ENCODE results near the gene SRSF4.

Gene SRSF4

DNA sequence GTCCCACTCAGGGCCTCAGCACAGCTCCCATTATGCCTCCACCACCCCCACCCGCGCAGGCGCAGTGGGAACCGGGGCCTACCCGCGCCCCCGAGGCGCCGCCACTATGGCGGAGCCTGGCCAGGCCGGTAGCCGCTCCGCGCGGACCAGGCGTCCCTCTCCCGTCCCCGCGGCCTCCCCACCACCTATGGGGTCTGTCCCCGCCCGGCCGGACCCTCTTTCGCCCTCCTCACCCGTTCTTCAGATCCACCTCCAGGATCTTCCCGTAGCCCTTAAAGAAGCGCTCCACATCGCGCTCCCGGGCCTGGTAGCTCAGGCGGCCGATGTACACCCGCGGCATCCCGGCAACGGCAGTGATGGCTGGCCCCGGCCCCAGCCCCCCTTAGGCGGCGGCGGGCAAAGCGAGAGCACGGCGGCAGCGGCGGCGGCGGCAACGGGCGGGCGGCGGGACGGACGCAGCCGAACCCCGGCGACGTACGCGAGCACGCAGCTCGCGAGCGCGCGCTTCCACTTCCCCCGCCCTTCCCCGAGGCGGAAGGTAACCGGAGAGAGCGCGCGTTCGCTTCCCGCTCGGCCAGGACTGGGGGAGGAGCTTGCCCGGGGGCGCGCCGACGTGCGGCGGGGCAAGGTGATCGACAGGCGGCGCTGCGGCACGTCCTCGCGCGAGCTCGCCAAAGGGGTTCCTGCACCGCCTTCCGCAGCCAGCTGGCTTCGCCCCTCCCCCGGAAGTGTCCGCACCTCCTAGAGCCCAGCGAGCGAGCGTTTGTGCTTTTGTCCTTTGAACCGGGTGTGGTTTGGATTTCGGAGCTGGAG, at the start of gene SRSF4:
SRSF4 (minus strand) TSS at position 488 of the 813 bp plus-strand sequence; CDS start at position 340, 148 bp downstream.
- TF ChIP-seq, protein P1, sequence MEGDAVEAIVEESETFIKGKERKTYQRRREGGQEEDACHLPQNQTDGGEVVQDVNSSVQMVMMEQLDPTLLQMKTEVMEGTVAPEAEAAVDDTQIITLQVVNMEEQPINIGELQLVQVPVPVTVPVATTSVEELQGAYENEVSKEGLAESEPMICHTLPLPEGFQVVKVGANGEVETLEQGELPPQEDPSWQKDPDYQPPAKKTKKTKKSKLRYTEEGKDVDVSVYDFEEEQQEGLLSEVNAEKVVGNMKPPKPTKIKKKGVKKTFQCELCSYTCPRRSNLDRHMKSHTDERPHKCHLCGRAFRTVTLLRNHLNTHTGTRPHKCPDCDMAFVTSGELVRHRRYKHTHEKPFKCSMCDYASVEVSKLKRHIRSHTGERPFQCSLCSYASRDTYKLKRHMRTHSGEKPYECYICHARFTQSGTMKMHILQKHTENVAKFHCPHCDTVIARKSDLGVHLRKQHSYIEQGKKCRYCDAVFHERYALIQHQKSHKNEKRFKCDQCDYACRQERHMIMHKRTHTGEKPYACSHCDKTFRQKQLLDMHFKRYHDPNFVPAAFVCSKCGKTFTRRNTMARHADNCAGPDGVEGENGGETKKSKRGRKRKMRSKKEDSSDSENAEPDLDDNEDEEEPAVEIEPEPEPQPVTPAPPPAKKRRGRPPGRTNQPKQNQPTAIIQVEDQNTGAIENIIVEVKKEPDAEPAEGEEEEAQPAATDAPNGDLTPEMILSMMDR (IDR thresholded peaks at IDR 0.05; ENCODE audit: low read depth, low read length), result peak; percentile 48

DNA sequence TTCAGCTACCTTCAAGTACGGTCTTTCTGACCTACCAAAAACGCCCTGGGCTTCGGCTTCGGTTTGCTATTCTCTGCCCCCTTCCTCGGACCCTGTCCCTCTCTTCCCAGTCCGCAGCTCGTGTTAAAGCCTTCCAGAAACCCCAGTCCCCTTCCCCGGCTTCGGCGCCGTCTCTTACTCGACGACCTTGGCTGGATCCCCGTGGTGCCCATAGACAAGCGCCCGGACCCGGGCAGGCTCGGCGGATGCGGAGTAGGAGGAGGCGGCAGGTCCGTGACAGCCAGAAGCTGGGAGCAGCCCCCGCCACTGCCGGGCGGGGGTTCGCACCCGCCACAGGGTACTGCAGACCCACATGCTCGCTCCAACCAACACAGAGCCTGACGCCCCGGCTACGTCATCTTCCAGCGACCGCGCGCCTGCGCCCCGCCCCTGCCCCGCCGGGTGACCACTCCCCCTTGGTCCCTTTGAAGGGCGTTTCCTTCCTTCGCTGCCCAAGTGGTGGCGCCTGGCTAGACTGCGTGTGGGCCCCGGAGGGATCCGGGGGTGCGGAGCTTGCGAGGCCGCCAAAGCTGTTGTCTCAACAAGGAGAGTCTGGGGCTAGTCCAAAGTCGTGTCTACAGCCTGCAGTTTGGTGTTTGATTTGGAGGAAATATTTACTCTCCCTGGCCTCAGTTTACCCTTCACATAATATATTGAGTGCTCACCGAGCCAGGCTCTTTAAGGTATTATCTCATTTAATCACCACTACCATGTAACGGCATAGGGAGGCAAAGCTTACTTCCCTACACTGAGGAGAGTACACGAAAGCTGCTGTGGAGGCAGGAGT, 49.1 kb upstream of the SRSF4 start, which contains the start of gene MECR:
MECR (minus strand) TSS at position 382 of the 826 bp plus-strand sequence; CDS start at position 354, 28 bp downstream.
- peak; percentile 68 for DNase-seq (ENCODE audit: extremely low read depth, low read depth)

More for the DNA sequence above, at the start of gene SRSF4:
- DNase-seq (ENCODE audit: extremely low read depth, low read depth), result peak; percentile 98

DNA sequence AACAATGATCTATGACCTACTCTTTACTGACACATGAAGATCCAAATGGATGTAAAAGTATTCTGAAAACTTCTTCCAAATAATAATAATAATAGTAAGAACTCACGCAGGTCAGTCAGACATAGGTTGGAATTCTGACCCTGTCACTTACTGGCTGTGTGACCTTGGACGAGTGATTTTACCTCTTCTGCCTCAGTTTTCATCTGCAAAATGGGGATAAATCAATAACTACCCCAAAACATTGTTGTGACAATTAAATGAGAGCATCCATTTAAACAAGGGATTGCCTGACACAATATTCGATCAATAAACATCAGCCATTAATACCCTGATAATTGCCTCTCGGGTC, 48.5 kb upstream of the SRSF4 start:
- TF ChIP-seq, protein P1 (IDR thresholded peaks at IDR 0.05; ENCODE audit: low read depth, low read length), result no peak
- no peak for DNase-seq (ENCODE audit: extremely low read depth, low read depth)

More for the DNA sequence above, 49.1 kb upstream of the SRSF4 start, which contains the start of gene MECR:
- TF ChIP-seq, protein P1 (IDR thresholded peaks at IDR 0.05; ENCODE audit: low read depth, low read length), result peak; percentile 23

DNA sequence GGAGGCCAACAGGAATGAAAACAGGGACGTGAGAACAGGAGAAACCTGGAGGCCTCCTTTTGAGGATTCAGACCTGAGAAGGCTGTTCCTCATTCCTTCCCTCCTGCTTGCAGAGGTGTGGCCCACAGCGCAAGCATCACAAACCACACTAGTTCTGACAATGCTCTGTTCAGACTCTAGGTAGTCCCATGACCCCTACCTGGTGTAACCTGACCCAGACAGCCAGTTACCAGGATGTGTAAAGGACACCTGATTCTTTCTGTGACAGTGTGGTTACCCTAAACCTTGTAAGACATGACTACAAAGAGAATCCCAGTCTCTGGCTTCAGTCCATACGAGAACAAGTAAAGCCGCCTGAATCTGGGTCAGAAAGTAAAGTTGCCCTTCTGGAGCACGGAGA, 45.8 kb upstream of the SRSF4 start:
- DNase-seq (ENCODE audit: extremely low read depth, low read depth), result no peak
- TF ChIP-seq, protein P1 (IDR thresholded peaks at IDR 0.05; ENCODE audit: low read depth, low read length), result no peak

DNA sequence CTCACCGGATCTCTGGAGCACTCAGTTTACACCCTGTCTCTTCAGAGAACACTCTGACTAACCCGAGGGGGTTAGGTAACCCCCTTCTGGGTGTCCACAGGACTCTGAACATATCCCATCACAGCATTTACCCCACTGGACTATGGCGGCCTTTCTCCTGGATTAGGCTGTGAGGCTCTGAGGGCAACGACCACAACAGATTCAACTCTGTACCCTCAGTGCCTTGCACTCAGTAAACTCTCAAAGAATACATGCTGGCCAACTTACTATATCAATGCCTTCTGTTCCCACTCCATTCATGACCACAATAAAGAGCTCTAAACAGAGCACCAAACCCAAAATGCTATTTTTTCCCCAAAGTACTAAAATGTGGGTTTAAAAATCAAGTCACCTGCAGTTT, 43.7 kb upstream of the SRSF4 start:
- DNase-seq (ENCODE audit: extremely low read depth, low read depth), result no peak
- TF ChIP-seq, protein P1 (IDR thresholded peaks at IDR 0.05; ENCODE audit: low read depth, low read length), result no peak

DNA sequence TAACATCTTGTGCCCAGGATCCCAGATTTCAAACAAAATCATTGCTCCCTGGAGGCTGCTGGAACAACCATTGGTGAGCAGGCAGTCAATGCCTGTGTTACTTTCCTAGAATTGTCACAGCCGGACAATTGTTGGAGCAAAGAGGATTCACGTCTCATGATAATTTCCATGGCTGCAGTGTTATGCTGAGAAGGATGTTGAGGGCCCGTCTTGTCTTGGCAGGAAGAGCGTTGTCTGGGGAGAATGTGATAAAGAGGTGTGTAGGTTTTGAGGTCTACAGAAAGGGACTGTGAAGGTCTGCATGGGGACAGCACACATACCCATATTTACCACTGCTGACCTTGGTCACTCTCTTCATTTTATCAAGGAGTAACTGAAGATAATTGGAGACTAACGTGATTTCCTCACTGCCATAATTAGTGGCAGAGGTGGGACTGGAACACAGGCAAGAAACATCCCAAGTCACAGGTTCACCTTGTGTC, 42.7 kb upstream of the SRSF4 start:
- DNase-seq (ENCODE audit: extremely low read depth, low read depth), result no peak
- TF ChIP-seq, protein P1 (IDR thresholded peaks at IDR 0.05; ENCODE audit: low read depth, low read length), result no peak

All from AG09319 (cell line).